WTC11 (cell line): Measurements from ENCODE around the gene P3R3URF.

Experiments used
- CTCF ChIP-seq: fragments of 200-600 bp; IDR thresholded peaks from 2 replicates; pipeline ENCODE4 v1.8.0; 2022; ENCODE audit warnings: antibody characterized with exemption
- E2F1 ChIP-seq: sonication (generic); formaldehyde crosslinking; IDR thresholded peaks from 2 replicates; pipeline ENCODE4 v1.8.0; 2022; ENCODE audit warnings: mild to moderate bottlenecking, missing genetic modification reagents
- ESRRA ChIP-seq: sonication (generic); formaldehyde crosslinking; IDR thresholded peaks from 2 replicates; pipeline ENCODE4 v1.8.1; 2022; ENCODE audit warnings: mild to moderate bottlenecking, missing genetic modification reagents, borderline replicate concordance
- MYBL2 ChIP-seq: sonication (generic); formaldehyde crosslinking; IDR thresholded peaks from 2 replicates; pipeline ENCODE4 v1.8.1; 2023; ENCODE audit warnings: mild to moderate bottlenecking, moderate library complexity, missing genetic modification reagents
- NR1H2 ChIP-seq: sonication (generic); formaldehyde crosslinking; IDR thresholded peaks from 2 replicates; pipeline ENCODE4 v1.9.0; 2021; ENCODE audit warnings: mild to moderate bottlenecking, moderate library complexity, missing genetic modification reagents
- USF1 ChIP-seq: sonication (generic); formaldehyde crosslinking; IDR thresholded peaks from 2 replicates; pipeline ENCODE4 v1.8.0; 2022; ENCODE audit warnings: mild to moderate bottlenecking, missing genetic modification reagents
- ZSCAN18 ChIP-seq: fragments of 250-450 bp; sonication (Bioruptor Pico); IDR thresholded peaks from 2 replicates; pipeline ENCODE4 v2.1.2; 2022; ENCODE audit warnings: mild to moderate bottlenecking, moderate library complexity

- no peak for TF ChIP-seq ZSCAN18 (CRISPR knock-in tag)
- TF ChIP-seq USF1 (CRISPR knock-in tag) = no peak
- TF ChIP-seq MYBL2 (CRISPR knock-in tag) = no peak
- no peak for TF ChIP-seq NR1H2 (CRISPR knock-in tag)
- no peak for TF ChIP-seq CTCF
- no peak for TF ChIP-seq E2F1
- TF ChIP-seq ESRRA = no peak
Observed at GRCh38 chr1:46215504-46215903, 39.2 kb upstream of the P3R3URF start.
